H1 (cell line): ENCODE measurements around the gene ATXN7. TPM values are rescaled to one million over a fixed set of nuclear protein-coding genes. Genes with fewer than 3 reads are reported as not detected.

Source experiments
- CTCF ChIA-PET: fragments of 300-600 bp; sonication (Branson Sonifier 250); formaldehyde crosslinking; loops from one replicate; lab custom pipeline; 2021; ENCODE audit not compliant: partially characterized antibody; lab: Charles Lee
- POLR2A ChIA-PET: fragments of 300-600 bp; sonication (Branson Sonifier 250); formaldehyde crosslinking; loops from one replicate; lab custom pipeline; 2021; ENCODE audit warnings: inconsistent platforms; ENCODE audit not compliant: partially characterized antibody; lab: Charles Lee
- DNase-seq, 2 experiments: peaks; one replicate each; pipeline versions ENCODE4 v3.0.0 to v3.0.0-alpha.2; 2010 to 2022; ENCODE audit warnings: low spot score in 2 of 2, low read depth in 1 of 2, mixed read lengths in 1 of 2
- FAIRE-seq: peaks from 2 replicates; lab custom pipeline; 2011; peaks lifted over from hg19 to GRCh38; lab: Jason Lieb, UNC
- H2AFZ ChIP-seq: 2 replicates; pipeline ENCODE4 v1.8.1; 2012; ENCODE audit warnings: low read length, inconsistent platforms
- H2AK5ac ChIP-seq: 2 replicates; pipeline ENCODE4 v1.6.1; 2013; ENCODE audit warnings: low read depth, low read length
- H2BK120ac ChIP-seq: replicated peaks from 2 replicates; pipeline ENCODE3; 2013; ENCODE audit warnings: low read depth, low read length, inconsistent platforms
- H2BK12ac ChIP-seq: 2 replicates; pipeline ENCODE4 v1.6.1; 2013; ENCODE audit warnings: low read depth, low read length
- H2BK15ac ChIP-seq: 2 replicates; pipeline ENCODE4 v1.6.1; 2013; ENCODE audit warnings: low read length
- H2BK20ac ChIP-seq: 2 replicates; pipeline ENCODE4 v1.6.1; 2013; ENCODE audit warnings: low read length
- H2BK5ac ChIP-seq: 2 replicates; pipeline ENCODE4 v1.6.1; 2013; ENCODE audit warnings: low read depth, low read length
- H3K14ac ChIP-seq: 2 replicates; pipeline ENCODE4 v1.6.1; 2013; ENCODE audit warnings: inconsistent platforms; ENCODE audit not compliant: insufficient read length
- H3K18ac ChIP-seq: 2 replicates; pipeline ENCODE4 v1.6.1; 2013; ENCODE audit warnings: low read length; ENCODE audit errors: extremely low read depth
- H3K23ac ChIP-seq: 2 replicates; pipeline ENCODE4 v1.6.1; 2013; ENCODE audit warnings: inconsistent platforms; ENCODE audit not compliant: insufficient read length
- H3K23me2 ChIP-seq: 2 replicates; pipeline ENCODE4 v1.6.1; 2013; ENCODE audit warnings: low read depth, low read length
- H3K27ac ChIP-seq: 2 replicates; pipeline ENCODE4 v1.6.1; 2011; ENCODE audit warnings: low read depth, low read length, inconsistent platforms
- H3K27me3 ChIP-seq, 4 experiments: replicated peaks in 1 of 4; 1 replicate in 1 of 4; 2 replicates in 3 of 4; pipeline versions ENCODE4 v1.6.1 to v1.8.1; 2011 to 2013; ENCODE audit warnings: low read length in 3 of 4, mild to moderate bottlenecking in 3 of 4, inconsistent platforms in 2 of 4, mixed read lengths in 2 of 4, moderate library complexity in 1 of 4; ENCODE audit not compliant: control insufficient read depth in 3 of 4, insufficient read depth in 3 of 4; ENCODE audit errors: extremely low read depth in 1 of 4
- H3K36me3 ChIP-seq, 4 experiments: 2 replicates each; pipeline versions ENCODE4 v1.6.1 to v1.8.1; 2011 to 2013; ENCODE audit warnings: mild to moderate bottlenecking in 4 of 4, low read length in 3 of 4, moderate library complexity in 2 of 4, control low read depth in 1 of 4, inconsistent platforms in 1 of 4; ENCODE audit not compliant: insufficient read depth in 4 of 4, control insufficient read depth in 2 of 4
- H3K4ac ChIP-seq: replicated peaks from 2 replicates; pipeline ENCODE3; 2013; ENCODE audit warnings: low read length, low read depth, mixed read lengths, inconsistent platforms; ENCODE audit not compliant: insufficient read length
- H3K4me1 ChIP-seq, 4 experiments: replicated peaks in 1 of 4; 1 replicate in 1 of 4; 2 replicates in 3 of 4; pipeline versions ENCODE4 v1.6.1 to v1.8.1; 2011 to 2013; ENCODE audit warnings: low read length in 3 of 4, inconsistent platforms in 2 of 4, mixed read lengths in 1 of 4; ENCODE audit not compliant: insufficient read depth in 4 of 4, control insufficient read depth in 3 of 4
- H3K4me2 ChIP-seq, 2 experiments: 2 replicates each; pipeline versions ENCODE4 v1.6.1 to v1.8.1; 2011 to 2013; ENCODE audit warnings: low read depth in 2 of 2, low read length in 2 of 2, control low read depth in 1 of 2, inconsistent platforms in 1 of 2, mild to moderate bottlenecking in 1 of 2; ENCODE audit not compliant: insufficient read depth in 1 of 2
- H3K4me3 ChIP-seq, 4 experiments: fragments of 200-600, 300-600 bp in 1 of 4; sonication (generic), shearing (Covaris generic), sonication (Bioruptor Twin) in 1 of 4; 2 replicates each; pipeline versions ENCODE4 v1.5.1 to v1.8.1; 2011 to 2016; ENCODE audit warnings: low read length in 4 of 4, low read depth in 3 of 4, control low read depth in 2 of 4, inconsistent platforms in 2 of 4, mild to moderate bottlenecking in 2 of 4, mixed read lengths in 1 of 4, moderate library complexity in 1 of 4; ENCODE audit not compliant: insufficient read depth in 2 of 4; ENCODE audit errors: extremely low read depth in 1 of 4
- H3K56ac ChIP-seq: replicated peaks from 2 replicates; pipeline ENCODE3; 2013; ENCODE audit warnings: low read depth, mild to moderate bottlenecking, mixed read lengths, low read length, inconsistent platforms; ENCODE audit not compliant: insufficient read length
- H3K79me1 ChIP-seq: 2 replicates; pipeline ENCODE4 v1.6.1; 2013; ENCODE audit warnings: low read depth, low read length, control low read depth
- H3K79me2 ChIP-seq, 2 experiments: 2 replicates each; pipeline versions ENCODE4 v1.6.1 to v1.8.1; 2012 to 2013; ENCODE audit warnings: low read length in 2 of 2, mild to moderate bottlenecking in 2 of 2, inconsistent platforms in 1 of 2; ENCODE audit not compliant: insufficient read depth in 2 of 2, control insufficient read depth in 1 of 2
- H3K9ac ChIP-seq, 4 experiments: replicated peaks in 1 of 4; 1 replicate in 1 of 4; 2 replicates in 3 of 4; pipeline versions ENCODE4 v1.6.1 to v1.8.1; 2011 to 2013; ENCODE audit warnings: low read depth in 3 of 4, low read length in 3 of 4, control low read depth in 2 of 4, mild to moderate bottlenecking in 2 of 4, moderate library complexity in 2 of 4, inconsistent platforms in 1 of 4; ENCODE audit errors: extremely low read depth in 1 of 4
- H3K9me3 ChIP-seq, 2 experiments: 2 replicates each; pipeline versions ENCODE4 v1.6.1 to v1.8.1; 2012 to 2013; ENCODE audit warnings: mild to moderate bottlenecking in 2 of 2, moderate library complexity in 2 of 2, control low read depth in 1 of 2, inconsistent platforms in 1 of 2, low read depth in 1 of 2, low read length in 1 of 2, mixed read lengths in 1 of 2; ENCODE audit not compliant: insufficient read depth in 2 of 2
- H4K20me1 ChIP-seq, 2 experiments: replicated peaks in 1 of 2; 2 replicates each; pipeline versions ENCODE3 to v1.8.1; 2011 to 2013; ENCODE audit warnings: inconsistent platforms in 2 of 2, low read length in 2 of 2, mild to moderate bottlenecking in 1 of 2; ENCODE audit not compliant: insufficient read depth in 2 of 2, control insufficient read depth in 1 of 2
- H4K5ac ChIP-seq: 2 replicates; pipeline ENCODE4 v1.6.1; 2013; ENCODE audit warnings: low read length, low read depth, mixed read lengths, inconsistent platforms; ENCODE audit not compliant: insufficient read length
- H4K8ac ChIP-seq: 2 replicates; pipeline ENCODE4 v1.8.0; 2013; ENCODE audit warnings: mild to moderate bottlenecking, moderate library complexity, low read length, inconsistent platforms; ENCODE audit not compliant: insufficient read depth; ENCODE audit errors: extremely low read depth
- H4K91ac ChIP-seq: replicated peaks from 2 replicates; pipeline ENCODE3; 2013; ENCODE audit warnings: low read length, mixed read lengths, inconsistent platforms; ENCODE audit not compliant: insufficient read length
- CBX5 ChIP-seq: fragments of 300-800, 300-1000 bp; sonication (generic); IDR thresholded peaks from 2 replicates; pipeline ENCODE4 v1.7.1; 2016; ENCODE audit warnings: antibody characterized with exemption, low read length, low read depth
- CTCF ChIP-seq, 3 experiments: IDR thresholded peaks; 1 replicate in 2 of 3; 2 replicates in 1 of 3; pipeline versions ENCODE4 v1.5.1 to v1.6.1; 2011; ENCODE audit warnings: low read length in 3 of 3, mild to moderate bottlenecking in 3 of 3, inconsistent platforms in 2 of 3, low read depth in 1 of 3, moderate library complexity in 1 of 3; ENCODE audit not compliant: insufficient read depth in 1 of 3; ENCODE audit errors: control extremely low read depth in 1 of 3
- EGR1 ChIP-seq: IDR thresholded peaks from 2 replicates; pipeline ENCODE4 v1.6.1; 2011; ENCODE audit warnings: low read depth, low read length, borderline replicate concordance
- JUN ChIP-seq: IDR thresholded peaks from 2 replicates; pipeline ENCODE4 v1.6.1; 2011; ENCODE audit warnings: low read depth, mild to moderate bottlenecking, improper control_type of control experiment, low read length
- NRF1 ChIP-seq: IDR thresholded peaks from 2 replicates; pipeline ENCODE4 v1.6.1; 2011; ENCODE audit warnings: mild to moderate bottlenecking, low read depth, low read length, improper control_type of control experiment
- RAD21 ChIP-seq, 2 experiments: IDR thresholded peaks in 1 of 2; conservative IDR thresholded peaks in 1 of 2; 2 replicates each; pipeline ENCODE4 v1.6.1; 2011; ENCODE audit warnings: low read depth in 2 of 2, low read length in 2 of 2, improper control_type of control experiment in 1 of 2, inconsistent platforms in 1 of 2, mild to moderate bottlenecking in 1 of 2, moderate library complexity in 1 of 2
- RBBP5 ChIP-seq: IDR thresholded peaks from 2 replicates; pipeline ENCODE4 v1.7.1; 2012; ENCODE audit warnings: low read depth, mild to moderate bottlenecking, inconsistent platforms, low read length, moderate library complexity, borderline replicate concordance
- RXRA ChIP-seq: IDR thresholded peaks from 2 replicates; pipeline ENCODE4 v1.6.1; 2011; ENCODE audit warnings: low read depth, mild to moderate bottlenecking, low read length, moderate library complexity; ENCODE audit not compliant: insufficient read depth
- SP2 ChIP-seq: IDR thresholded peaks from 2 replicates; pipeline ENCODE4 v1.6.1; 2012; ENCODE audit warnings: mild to moderate bottlenecking, low read length, inconsistent platforms
- TCF12 ChIP-seq: IDR thresholded peaks from 2 replicates; pipeline ENCODE4 v1.6.1; 2011; ENCODE audit warnings: low read depth, mild to moderate bottlenecking, low read length
- ZNF274 ChIP-seq: IDR thresholded peaks from 2 replicates; pipeline ENCODE4 v1.7.0; 2012; ENCODE audit warnings: low read length, borderline replicate concordance; ENCODE audit errors: extremely low read depth
- WGBS, 2 experiments: shearing (Covaris generic) in 1 of 2; methylation state at CpG; one replicate each; pipeline versions ENCODE4 v1.1.6 to v1.1.7; 2013 to 2015; ENCODE audit warnings: low lambda C conversion rate in 2 of 2, mixed read lengths in 2 of 2, inconsistent platforms in 1 of 2, low coverage in 1 of 2, missing lambda C conversion rate in 1 of 2; ENCODE audit not compliant: insufficient replicate concordance in 2 of 2, insufficient coverage in 1 of 2, insufficient read length in 1 of 2; ENCODE audit errors: extremely low coverage in 1 of 2, missing lambda C conversion rate in 1 of 2; 5-methylcytosine and 5-hydroxymethylcytosine counted together
- polyA plus RNA-seq, 7 experiments: library from polyadenylated mRNA; depleted of rRNA in 3 of 7; stranded (reverse) in 5 of 7; unstranded in 2 of 7; fragments of >200 nt in 5 of 7; fragments of 200-250 nt in 2 of 7; gene quantifications; 1 replicate in 5 of 7; 2 replicates in 1 of 7; 4 replicates in 1 of 7; pipeline versions ENCODE4 v1.2.1 to v1.2.3, GENCODE V29; 2011 to 2013; ENCODE audit warnings: missing spikeins in 2 of 7, mixed read lengths in 2 of 7
- total RNA-seq: library from RNA; stranded (reverse); fragmentation: NEBNext Ultra II Directional; extraction: Animal tissue kit (Norgen Biotek cat#: 25700); gene quantifications from 2 replicates; pipeline ENCODE4 v1.2.1, GENCODE V29; 2021

The ATXN7 gene
- total and polyA plus RNA-seq, 2 of the 8 experiments (the other 6 are each of a cell fraction or from before 2014, with no cell fraction given) = 15.5 to 16.8 TPM

- H2BK12ac ChIP-seq = no peak overlapping the region
- peaks cover 6% of the 10 kb centered on the region for H3K23me2 ChIP-seq
- no peak for DNase-seq
- H3K27ac ChIP-seq = no peak overlapping the region
- ChIA-PET CTCF (interaction anchor here (1.0 to 1.7 kb wide), 2 partner anchors 14 to 27 kb away, joined by 3 to 4 read pairs; no protein-coding TSS in a partner anchor), POLR2A (interaction anchor here (1.4 kb wide), 1 partner anchor 48 kb away, joined by 4 read pairs; no protein-coding TSS in a partner anchor)
- no peak overlapping the region for H4K5ac ChIP-seq
- H2BK20ac ChIP-seq = no peak overlapping the region
- no peak overlapping the region for H3K56ac ChIP-seq
- no peaks in the 10 kb centered on the region for H3K27me3 ChIP-seq
- H2AK5ac ChIP-seq = no peak overlapping the region
- no peak for FAIRE-seq
- no peak overlapping the region for H3K4me3 ChIP-seq
- peaks cover 0 to 2% (median 0%) of the 10 kb centered on the region in 4 experiments; a peak in 3 of 7 replicates for H3K4me1 ChIP-seq
- H3K4me2 ChIP-seq = no peak overlapping the region
- peaks cover 0 to 1% of the 10 kb centered on the region in 2 experiments for H4K20me1 ChIP-seq
- H3K18ac ChIP-seq = no peak overlapping the region
- H2BK5ac ChIP-seq = no peak overlapping the region
- H3K79me1 ChIP-seq = 0 out of 2 replicates have a peak, but pooled peaks cover 2% of the 10 kb centered on the region
- no peak overlapping the region for H2BK15ac ChIP-seq
- TF ChIP-seq ZNF274 (no peak), RBBP5 (no peak), JUN (no peak), SP2 (no peak), RAD21 (IDR thresholded peaks at IDR 0.05 in 1 of 2, conservative IDR thresholded peaks at IDR 0.05 in 1 of 2; ENCODE audit: low read depth in 2 of 2, low read length in 2 of 2) (no peak), NRF1 (no peak), TCF12 (no peak), CTCF (IDR thresholded peaks at IDR 0.05; ENCODE audit: control extremely low read depth in 1 of 3, insufficient read depth in 1 of 3, low read depth in 1 of 3, low read length in 3 of 3) (no peak), EGR1 (no peak), CBX5 (no peak), RXRA (no peak)
- no peak overlapping the region for H2AFZ ChIP-seq
- 94% methylated on average over 5 of the region's 5 CpGs; no CpG with 5 or more reads in 1 of the 2 experiments for WGBS, 2 experiments
- H3K23ac ChIP-seq = no peak overlapping the region
- H3K9me3 ChIP-seq = no peaks in the 10 kb centered on the region
- no peak overlapping the region for H4K8ac ChIP-seq
- no peak overlapping the region for H3K14ac ChIP-seq
- H3K79me2 ChIP-seq = no peaks in the 10 kb centered on the region
- H3K4ac ChIP-seq = no peak overlapping the region
- H3K9ac ChIP-seq = no peak overlapping the region
- no peaks in the 10 kb centered on the region for H3K36me3 ChIP-seq
- no peak overlapping the region for H4K91ac ChIP-seq
- H2BK120ac ChIP-seq = no peak overlapping the region
Measured at GRCh38 chr3:63914312-63914711, 50.6 kb downstream of the ATXN7 start.
